ENCODE data around the gene FNDC1. TPM values are rescaled to one million over a fixed set of nuclear protein-coding genes. Genes with fewer than 3 reads are reported as not detected.

The FNDC1 gene
- total RNA-seq, 1 experiment from 2014 or later: 0.17 TPM

GRCh38 chr6:159149641-159150040 is 19.6 kb upstream of the FNDC1 start:
- Mint-ChIP-seq H3K4me1 (ENCODE audit: low read depth, unreplicated experiment) (no peaks in the 10 kb centered on the region), H3K4me3 (ENCODE audit: low read depth, unreplicated experiment) (no peak overlapping the region), H3K27ac (ENCODE audit: unreplicated experiment) (no peak overlapping the region), H3K36me3 (ENCODE audit: insufficient read depth, unreplicated experiment) (no peaks in the 10 kb centered on the region), H3K9me3 (ENCODE audit: low read depth, unreplicated experiment) (no peaks in the 10 kb centered on the region), H3K27me3 (ENCODE audit: unreplicated experiment) (peaks cover 54% of the 10 kb centered on the region)
- no peak for DNase-seq
- intact Hi-C loops (cut with micrococcal nuclease; ENCODE audit: unreplicated experiment): no loop called here
- BruUV-seq (replicated peaks): no TSS peak
- CTCF ChIA-PET: no interaction called here
- no peak for TF ChIP-seq CTCF (IDR thresholded peaks at IDR 0.05; ENCODE audit: unreplicated experiment)

- BruUV-seq (replicated peaks): no TSS peak
- peaks cover 55% of the 10 kb centered on the region for H3K27me3 Mint-ChIP-seq (ENCODE audit: unreplicated experiment)
- CTCF ChIA-PET: interaction anchor here (1.2 kb wide), 1 partner anchor 17 kb away, joined by 3 read pairs; no protein-coding TSS in a partner anchor
These were observed 17.8 kb upstream of the FNDC1 start for GRCh38 chr6:159151266-159151855.

GRCh38 chr6:159152041-159152440 is 17.2 kb upstream of the FNDC1 start:
- H3K4me3 Mint-ChIP-seq (ENCODE audit: low read depth, unreplicated experiment): no peak overlapping the region
- no TSS peak for BruUV-seq (replicated peaks)
- no peaks in the 10 kb centered on the region for H3K36me3 Mint-ChIP-seq (ENCODE audit: insufficient read depth, unreplicated experiment)
- DNase-seq: no peak
- peaks cover 55% of the 10 kb centered on the region for H3K27me3 Mint-ChIP-seq (ENCODE audit: unreplicated experiment)
- no peak for TF ChIP-seq CTCF (IDR thresholded peaks at IDR 0.05; ENCODE audit: unreplicated experiment)
- CTCF ChIA-PET: interaction anchor here (1.2 kb wide), 1 partner anchor 17 kb away, joined by 3 read pairs; no protein-coding TSS in a partner anchor
- intact Hi-C loops (cut with micrococcal nuclease; ENCODE audit: unreplicated experiment): no loop called here
- H3K4me1 Mint-ChIP-seq (ENCODE audit: low read depth, unreplicated experiment): no peaks in the 10 kb centered on the region
- no peak overlapping the region for H3K27ac Mint-ChIP-seq (ENCODE audit: unreplicated experiment)
- H3K9me3 Mint-ChIP-seq (ENCODE audit: low read depth, unreplicated experiment): no peaks in the 10 kb centered on the region

More at GRCh38 chr6:159151266-159151855, 17.8 kb upstream of the FNDC1 start:
- intact Hi-C loops (cut with micrococcal nuclease; ENCODE audit: unreplicated experiment): no loop called here
- Mint-ChIP-seq H3K36me3 (ENCODE audit: insufficient read depth, unreplicated experiment) (no peaks in the 10 kb centered on the region), H3K27ac (ENCODE audit: unreplicated experiment) (no peak overlapping the region), H3K4me1 (ENCODE audit: low read depth, unreplicated experiment) (no peaks in the 10 kb centered on the region), H3K4me3 (ENCODE audit: low read depth, unreplicated experiment) (no peak overlapping the region), H3K9me3 (ENCODE audit: low read depth, unreplicated experiment) (no peaks in the 10 kb centered on the region)
- peak; percentile 66 for TF ChIP-seq CTCF (IDR thresholded peaks at IDR 0.05; ENCODE audit: unreplicated experiment)
- peak; percentile 67 for DNase-seq

GRCh38 chr6:159152782-159153181 is 16.4 kb upstream of the FNDC1 start:
- CTCF ChIA-PET: no interaction called here
- no peaks in the 10 kb centered on the region for H3K36me3 Mint-ChIP-seq (ENCODE audit: insufficient read depth, unreplicated experiment)
- peaks cover 55% of the 10 kb centered on the region for H3K27me3 Mint-ChIP-seq (ENCODE audit: unreplicated experiment)
- TF ChIP-seq CTCF (IDR thresholded peaks at IDR 0.05; ENCODE audit: unreplicated experiment): no peak
- no peak overlapping the region for H3K27ac Mint-ChIP-seq (ENCODE audit: unreplicated experiment)
- H3K4me3 Mint-ChIP-seq (ENCODE audit: low read depth, unreplicated experiment): no peak overlapping the region
- H3K4me1 Mint-ChIP-seq (ENCODE audit: low read depth, unreplicated experiment): no peaks in the 10 kb centered on the region
- no peaks in the 10 kb centered on the region for H3K9me3 Mint-ChIP-seq (ENCODE audit: low read depth, unreplicated experiment)
- no TSS peak for BruUV-seq (replicated peaks)
- DNase-seq: no peak
- intact Hi-C loops (cut with micrococcal nuclease; ENCODE audit: unreplicated experiment): no loop called here
